Sigmoid colon (tissue), 7 donors: ENCODE results near the gene TMPRSS11A. TPM values are rescaled to one million over a fixed set of nuclear protein-coding genes. Genes with fewer than 3 reads are reported as not detected.

ENCODE experiments used
- DNase-seq: peaks from one replicate; pipeline ENCODE4 v3.0.0-alpha.2; 2019
- H3K27ac ChIP-seq, 4 donors: fragments of 200-600 bp; sonication (generic); one replicate each; pipeline ENCODE4 v1.5.1; 2016 to 2019; ENCODE audit warnings: mild to moderate bottlenecking in 1 of 4
- H3K27me3 ChIP-seq, 3 donors: fragments of 200-600 bp; sonication (generic); one replicate each; pipeline ENCODE4 v1.5.1; 2019; ENCODE audit warnings: mild to moderate bottlenecking in 1 of 3
- H3K36me3 ChIP-seq, 4 donors: fragments of 200-600 bp; sonication (generic); one replicate each; pipeline ENCODE4 v1.5.1; 2016 to 2019
- H3K4me1 ChIP-seq, 4 donors: fragments of 200-600 bp; sonication (generic); one replicate each; pipeline ENCODE4 v1.5.1; 2017 to 2019
- H3K4me3 ChIP-seq, 4 donors: fragments of 200-600 bp; sonication (generic); one replicate each; pipeline ENCODE4 v1.5.1; 2017 to 2019; ENCODE audit warnings: mild to moderate bottlenecking in 2 of 4, moderate library complexity in 1 of 4
- H3K9me3 ChIP-seq, 4 donors: fragments of 200-600 bp in 3 of 4; sonication (generic) in 3 of 4; one replicate each; pipeline versions ENCODE4 v1.5.1 to v1.6.1; 2013 to 2019
- EP300 ChIP-seq, 4 donors: sonication (generic); formaldehyde crosslinking; IDR thresholded peaks; one replicate each; pipeline ENCODE4 v1.6.1; 2017; ENCODE audit warnings: antibody characterized with exemption in 4 of 4
- POLR2A ChIP-seq, 2 donors: fragments of 450-650 bp; IDR thresholded peaks; one replicate each; pipeline ENCODE4 v1.6.1; 2016; ENCODE audit warnings: antibody characterized with exemption in 2 of 2, mild to moderate bottlenecking in 2 of 2, moderate library complexity in 2 of 2
- POLR2AphosphoS5 ChIP-seq, 4 donors: sonication (generic); formaldehyde crosslinking; IDR thresholded peaks; one replicate each; pipeline ENCODE4 v1.6.1; 2017; ENCODE audit warnings: antibody characterized with exemption in 4 of 4
- WGBS, 2 donors: extraction: QIAGEN DNeasy Blood & Tissue Kit; methylation state at CpG; one replicate each; pipeline ENCODE4 v1.1.7; 2013; 5-methylcytosine and 5-hydroxymethylcytosine counted together
- intact Hi-C: fragments of 100-400 bp; cut with DNase I; formaldehyde crosslinking; loops from one replicate; pipeline ENCODE4 v1.15.1; 2023
- polyA plus RNA-seq, 3 donors: library from polyadenylated mRNA; stranded (reverse); fragments of 200-250 nt; gene quantifications; one replicate each; pipeline ENCODE4 v1.2.3, GENCODE V29; 2013
- total RNA-seq, 4 donors: library from RNA; depleted of rRNA; stranded (reverse); fragments of >200 nt; gene quantifications; one replicate each; pipeline ENCODE4 v1.1.0, GENCODE V29; 2016
- TF ChIP-seq, protein P1 (sequence below), 4 experiments: fragments of 450-650 bp in 3 of 4; fragments of 200-600 bp in 1 of 4; IDR thresholded peaks; one replicate each; pipeline ENCODE4 v1.5.1; 2016 to 2019; ENCODE audit warnings: antibody characterized with exemption in 4 of 4, mild to moderate bottlenecking in 3 of 4, moderate library complexity in 2 of 4
- donor health status: healthy with polysubstance abuse.
- donor health status: Bipolar disorder and iron deficiency.
- donor health status: healthy.

TMPRSS11A gene
- total and polyA plus RNA-seq, 7 donors = not detected

DNA sequence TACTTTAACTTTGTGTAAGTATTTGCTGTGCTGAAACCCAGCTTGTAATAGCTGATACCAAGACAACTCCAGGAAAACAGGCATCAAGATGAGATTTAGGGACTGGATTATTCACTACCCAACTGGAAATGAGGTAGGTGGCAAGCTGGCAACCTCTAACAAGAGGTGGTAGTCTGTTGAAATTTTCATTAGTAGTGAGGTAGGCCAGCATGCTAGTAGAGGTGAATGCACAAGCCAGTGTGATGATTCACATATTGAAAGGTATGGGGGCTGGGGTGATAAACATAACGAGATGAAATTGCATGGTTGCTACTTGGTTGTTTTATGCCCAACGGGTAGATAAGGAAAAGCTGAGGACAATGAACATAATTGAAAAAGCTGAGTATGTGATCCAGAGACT lies 71.0 kb downstream of the TMPRSS11A start:
- DNase-seq = no peak
- H3K4me1 ChIP-seq = no peaks in the 10 kb centered on the region
- no peak overlapping the region for H3K27ac ChIP-seq
- no peaks in the 10 kb centered on the region for H3K27me3 ChIP-seq
- no peak overlapping the region for H3K4me3 ChIP-seq
- TF ChIP-seq POLR2AphosphoS5 (IDR thresholded peaks at IDR 0.05) = no peak
- TF ChIP-seq, protein P1, sequence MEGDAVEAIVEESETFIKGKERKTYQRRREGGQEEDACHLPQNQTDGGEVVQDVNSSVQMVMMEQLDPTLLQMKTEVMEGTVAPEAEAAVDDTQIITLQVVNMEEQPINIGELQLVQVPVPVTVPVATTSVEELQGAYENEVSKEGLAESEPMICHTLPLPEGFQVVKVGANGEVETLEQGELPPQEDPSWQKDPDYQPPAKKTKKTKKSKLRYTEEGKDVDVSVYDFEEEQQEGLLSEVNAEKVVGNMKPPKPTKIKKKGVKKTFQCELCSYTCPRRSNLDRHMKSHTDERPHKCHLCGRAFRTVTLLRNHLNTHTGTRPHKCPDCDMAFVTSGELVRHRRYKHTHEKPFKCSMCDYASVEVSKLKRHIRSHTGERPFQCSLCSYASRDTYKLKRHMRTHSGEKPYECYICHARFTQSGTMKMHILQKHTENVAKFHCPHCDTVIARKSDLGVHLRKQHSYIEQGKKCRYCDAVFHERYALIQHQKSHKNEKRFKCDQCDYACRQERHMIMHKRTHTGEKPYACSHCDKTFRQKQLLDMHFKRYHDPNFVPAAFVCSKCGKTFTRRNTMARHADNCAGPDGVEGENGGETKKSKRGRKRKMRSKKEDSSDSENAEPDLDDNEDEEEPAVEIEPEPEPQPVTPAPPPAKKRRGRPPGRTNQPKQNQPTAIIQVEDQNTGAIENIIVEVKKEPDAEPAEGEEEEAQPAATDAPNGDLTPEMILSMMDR (IDR thresholded peaks at IDR 0.05) = no peak
- no peak for TF ChIP-seq POLR2A (IDR thresholded peaks at IDR 0.05)
- TF ChIP-seq EP300 (IDR thresholded peaks at IDR 0.05) = no peak
- no peaks in the 10 kb centered on the region for H3K9me3 ChIP-seq
- 62 to 85% methylated on average over 2 of the region's 2 CpGs for WGBS, 2 donors
- intact Hi-C loops = no loop called here
- no peaks in the 10 kb centered on the region for H3K36me3 ChIP-seq

DNA sequence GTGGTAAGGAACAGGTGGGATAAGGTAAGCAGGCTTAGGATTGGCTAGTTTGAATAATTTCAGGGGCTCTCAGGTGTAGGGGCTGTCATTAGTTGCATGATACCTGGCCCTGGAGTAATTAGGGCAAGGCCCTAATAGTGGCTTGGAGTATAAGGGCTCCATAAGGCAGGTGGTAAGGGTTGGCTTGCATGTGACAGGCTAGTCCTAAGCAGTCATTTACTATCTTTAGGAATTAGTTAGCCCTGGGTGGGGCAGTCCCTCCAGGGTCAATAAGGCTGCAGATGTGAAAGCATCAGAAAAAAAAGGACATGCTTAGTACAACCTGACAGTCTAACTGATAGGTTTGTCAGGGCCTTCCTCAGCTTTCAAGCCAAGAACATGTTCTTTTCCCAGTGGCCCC lies 71.6 kb downstream of the TMPRSS11A start:
- Histone ChIP-seq H3K27ac (no peak overlapping the region), H3K9me3 (no peaks in the 10 kb centered on the region), H3K27me3 (no peaks in the 10 kb centered on the region), H3K4me3 (no peak overlapping the region), H3K36me3 (no peaks in the 10 kb centered on the region), H3K4me1 (no peaks in the 10 kb centered on the region)
- no peak for DNase-seq
- intact Hi-C loops = no loop called here
- no peak for TF ChIP-seq POLR2AphosphoS5 (IDR thresholded peaks at IDR 0.05)
- no peak for TF ChIP-seq POLR2A (IDR thresholded peaks at IDR 0.05)
- TF ChIP-seq, protein P1 (IDR thresholded peaks at IDR 0.05) = no peak
- TF ChIP-seq EP300 (IDR thresholded peaks at IDR 0.05) = no peak

DNA sequence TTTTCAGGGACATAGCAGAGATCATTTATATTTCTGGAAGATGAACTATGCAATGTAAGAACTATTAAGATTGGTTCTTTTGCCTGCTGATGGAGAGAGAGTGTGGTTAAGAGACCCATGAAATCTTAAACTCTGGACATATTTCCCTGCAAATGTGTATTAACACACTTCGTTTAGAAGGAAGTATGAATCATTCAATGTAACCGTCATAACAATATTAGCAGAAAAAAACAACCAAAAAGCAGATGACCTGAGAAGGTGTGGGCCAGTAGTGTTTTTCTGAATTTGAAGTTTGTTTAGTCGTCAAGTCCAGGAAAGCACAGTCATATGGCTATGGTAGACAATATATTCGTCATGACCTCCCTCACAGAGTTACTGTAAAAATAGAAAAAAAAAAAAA lies 77.0 kb downstream of the TMPRSS11A start:
- no peaks in the 10 kb centered on the region for H3K36me3 ChIP-seq
- H3K4me1 ChIP-seq = no peaks in the 10 kb centered on the region
- no peak for DNase-seq
- no peak overlapping the region for H3K4me3 ChIP-seq
- H3K27ac ChIP-seq = no peak overlapping the region
- H3K9me3 ChIP-seq = no peaks in the 10 kb centered on the region
- TF ChIP-seq, protein P1 (IDR thresholded peaks at IDR 0.05) = no peak
- no peak for TF ChIP-seq POLR2AphosphoS5 (IDR thresholded peaks at IDR 0.05)
- TF ChIP-seq EP300 (IDR thresholded peaks at IDR 0.05) = no peak
- TF ChIP-seq POLR2A (IDR thresholded peaks at IDR 0.05) = no peak
- intact Hi-C loops = no loop called here
- H3K27me3 ChIP-seq = no peaks in the 10 kb centered on the region
- 64 to 75% methylated on average over 4 of the region's 4 CpGs for WGBS, 2 donors

DNA sequence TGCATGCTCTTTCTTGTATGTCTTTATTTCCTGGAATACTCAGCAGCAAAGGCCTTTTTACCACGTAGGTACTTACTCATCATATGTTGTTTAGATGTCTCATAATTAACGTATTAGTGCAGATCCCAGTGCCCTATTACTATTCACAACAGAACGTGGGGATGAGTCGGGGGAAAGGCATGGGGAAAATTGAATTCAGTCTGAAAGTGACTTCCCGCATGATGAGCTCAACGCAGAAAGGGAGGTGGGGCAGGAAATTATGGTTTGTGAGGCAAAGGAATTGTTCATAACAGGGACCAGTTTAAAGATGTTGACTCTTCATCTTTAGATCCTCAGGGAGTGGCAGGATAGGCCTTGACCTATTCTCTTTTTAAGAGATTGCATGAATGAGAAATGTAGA lies 77.5 kb downstream of the TMPRSS11A start:
- Histone ChIP-seq H3K27ac (no peak overlapping the region), H3K4me1 (no peaks in the 10 kb centered on the region), H3K27me3 (no peaks in the 10 kb centered on the region), H3K36me3 (no peaks in the 10 kb centered on the region), H3K9me3 (no peaks in the 10 kb centered on the region), H3K4me3 (no peak overlapping the region)
- no peak for DNase-seq
- intact Hi-C loops = no loop called here
- WGBS, 2 donors = 56 to 57% methylated on average over 6 of the region's 6 CpGs
- TF ChIP-seq POLR2AphosphoS5 (IDR thresholded peaks at IDR 0.05) (no peak), POLR2A (IDR thresholded peaks at IDR 0.05) (no peak), EP300 (IDR thresholded peaks at IDR 0.05) (no peak)
- TF ChIP-seq, protein P1 (IDR thresholded peaks at IDR 0.05) = no peak

DNA sequence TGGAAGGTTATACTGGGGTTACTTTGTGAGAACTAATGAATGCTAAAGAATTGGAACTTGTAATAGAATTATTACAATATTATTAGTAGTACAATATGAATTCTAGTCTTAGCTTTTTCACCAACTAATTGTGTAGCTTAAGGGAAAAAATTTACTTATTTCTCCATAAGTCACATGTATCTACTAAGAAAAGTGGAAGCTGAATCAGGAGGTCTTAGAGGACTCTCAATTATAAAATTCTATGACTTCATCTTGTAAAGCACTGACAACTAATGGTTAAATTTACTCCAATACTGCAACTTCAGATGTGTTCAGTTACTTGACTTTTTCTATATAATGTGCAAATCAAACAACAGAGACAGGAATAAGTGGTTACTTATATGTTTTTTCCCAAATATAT lies 78.6 kb downstream of the TMPRSS11A start:
- H3K4me3 ChIP-seq = no peak overlapping the region
- H3K27ac ChIP-seq = no peak overlapping the region
- H3K9me3 ChIP-seq = no peaks in the 10 kb centered on the region
- no peaks in the 10 kb centered on the region for H3K4me1 ChIP-seq
- H3K36me3 ChIP-seq = no peaks in the 10 kb centered on the region
- no peak for DNase-seq
- TF ChIP-seq, protein P1 (IDR thresholded peaks at IDR 0.05) = no peak
- TF ChIP-seq POLR2AphosphoS5 (IDR thresholded peaks at IDR 0.05) (no peak), EP300 (IDR thresholded peaks at IDR 0.05) (no peak), POLR2A (IDR thresholded peaks at IDR 0.05) (no peak)
- no peaks in the 10 kb centered on the region for H3K27me3 ChIP-seq
- intact Hi-C loops = no loop called here
